ENCODE measurements around the gene NKPD1.

The NKPD1 gene

DNA sequence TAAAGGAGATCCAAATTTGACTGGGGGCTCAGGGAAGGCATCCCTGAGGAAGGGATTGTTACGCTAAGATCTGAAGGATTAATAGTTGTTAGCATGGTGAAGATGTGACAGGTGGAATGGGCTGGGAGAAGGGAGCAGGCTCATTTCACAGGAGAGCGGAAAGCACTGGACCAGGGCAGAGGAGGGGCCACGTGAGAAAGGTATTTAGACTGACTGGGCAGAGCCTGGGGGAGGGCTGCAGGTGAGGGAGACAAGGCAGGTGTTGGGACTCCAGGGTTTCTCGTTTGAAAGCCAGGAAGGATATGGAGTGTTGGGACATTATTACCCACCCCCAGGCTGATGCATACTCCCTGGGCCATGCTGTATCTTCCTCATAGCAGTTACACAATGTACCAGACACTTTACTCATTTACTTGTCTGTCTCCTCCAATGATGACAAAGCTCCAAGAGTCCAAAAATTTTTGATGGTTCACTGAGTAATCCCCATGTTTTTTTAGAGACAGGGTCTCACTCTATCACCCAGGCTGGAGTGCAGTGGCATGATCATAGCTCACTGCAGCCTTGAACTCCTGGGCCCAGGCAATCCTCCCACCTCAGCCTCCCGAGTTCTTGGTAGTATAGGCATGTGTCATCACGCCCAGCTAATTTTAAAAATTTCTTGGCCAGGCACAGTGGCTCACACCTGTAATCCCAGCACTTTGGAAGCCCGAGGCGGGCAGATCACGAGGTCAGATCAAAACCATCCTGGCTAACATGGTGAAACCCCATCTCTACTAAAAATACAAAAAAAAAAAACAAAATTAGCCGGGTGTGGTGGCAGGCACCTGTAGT lies 14.9 kb upstream of the NKPD1 start:
- DNase-seq (ENCODE audit: low read depth in 2 of 2): no peak

DNA sequence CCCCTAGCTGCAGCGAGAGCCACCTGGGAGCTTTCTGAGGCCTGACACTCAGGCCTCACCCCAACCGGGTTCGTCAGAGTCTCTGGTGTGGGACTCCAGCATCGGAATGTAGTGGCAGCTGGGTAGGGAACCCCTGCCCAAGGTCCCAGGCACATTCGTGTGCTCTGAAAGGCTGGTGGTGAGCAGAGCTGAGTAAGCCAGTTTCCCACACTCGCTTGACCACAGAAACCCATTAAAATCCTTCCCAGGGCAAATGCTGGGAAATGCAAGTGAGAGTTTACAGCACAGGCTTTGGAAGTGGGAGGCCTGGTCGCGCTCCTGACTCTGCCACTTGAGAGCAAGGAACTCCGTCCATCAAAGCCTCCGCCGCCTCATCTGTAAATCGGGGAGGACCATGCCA lies 13.0 kb upstream of the NKPD1 start:
- no peak for DNase-seq (ENCODE audit: low read depth in 2 of 2)

DNA sequence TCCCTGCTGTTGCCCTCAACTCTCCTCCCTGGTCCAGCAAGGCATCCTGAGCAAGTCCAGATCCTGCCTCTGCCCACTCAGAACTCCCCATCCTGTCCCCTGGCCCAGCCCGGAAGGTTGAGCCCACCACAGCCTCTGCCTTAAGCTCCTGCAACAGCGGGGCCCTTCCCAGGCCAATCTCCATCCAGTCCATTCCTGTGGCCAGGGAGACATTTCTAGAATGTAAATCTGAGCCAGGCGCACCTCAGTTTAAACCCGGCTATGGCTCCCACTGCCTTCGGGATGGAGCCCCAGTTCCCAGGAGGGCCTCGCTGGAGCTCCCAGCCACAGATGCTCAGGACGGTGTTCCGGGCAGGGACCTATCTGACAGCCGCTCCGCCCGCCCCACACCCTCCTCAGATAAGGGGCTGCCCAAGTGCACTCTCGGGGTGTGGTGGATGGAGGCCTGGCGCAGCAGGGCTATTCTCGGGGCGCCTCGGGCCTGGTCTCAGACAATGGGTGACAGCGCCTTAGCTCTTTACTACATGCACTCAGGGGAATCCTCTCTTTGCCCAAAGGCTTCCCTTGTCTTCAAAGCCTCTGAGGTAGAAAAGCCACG lies 11.9 kb upstream of the NKPD1 start:
- DNase-seq (ENCODE audit: low read depth in 2 of 2): no peak

DNA sequence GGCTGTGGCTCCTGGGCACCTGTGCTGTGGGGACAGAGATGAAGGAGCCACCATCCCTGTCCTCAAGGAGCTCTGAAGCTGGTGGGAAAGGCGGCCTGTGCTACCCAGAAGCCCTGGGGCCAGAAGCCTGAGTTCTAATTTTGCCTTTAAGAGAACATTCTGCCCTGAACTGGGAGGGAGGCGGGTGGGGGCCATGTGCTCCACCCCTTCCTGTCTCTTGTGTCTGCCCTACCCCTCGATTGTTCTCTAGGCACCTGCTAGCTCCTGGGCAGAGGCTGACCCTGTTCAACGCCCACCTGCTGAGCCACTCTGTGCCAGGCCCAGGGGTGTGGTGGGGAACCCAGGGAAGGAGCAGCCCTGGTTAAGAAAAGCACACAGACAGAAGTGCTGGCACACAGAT lies 11.4 kb upstream of the NKPD1 start:
- no peak for DNase-seq (ENCODE audit: low read depth in 2 of 2)

DNA sequence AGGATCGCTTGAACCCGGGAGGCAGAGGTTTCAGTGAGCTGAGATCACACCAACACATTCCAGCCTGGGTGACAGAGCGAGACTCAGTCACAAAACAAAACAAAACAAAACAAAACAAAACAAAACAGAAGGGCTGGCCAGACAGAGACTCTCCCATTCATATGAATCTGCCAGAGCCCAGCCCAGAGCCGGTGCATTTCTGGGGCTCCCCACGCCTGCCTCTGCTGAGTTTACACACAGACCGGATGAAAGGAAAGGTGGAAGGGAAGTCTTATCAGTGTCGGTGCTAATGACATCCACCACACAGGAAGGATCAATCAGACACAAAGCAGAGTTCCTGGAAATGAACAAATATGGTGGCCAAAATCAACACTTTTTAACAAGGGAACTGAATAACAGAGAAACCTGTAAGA lies 10.4 kb upstream of the NKPD1 start:
- DNase-seq (ENCODE audit: low read depth in 2 of 2): no peak

DNA sequence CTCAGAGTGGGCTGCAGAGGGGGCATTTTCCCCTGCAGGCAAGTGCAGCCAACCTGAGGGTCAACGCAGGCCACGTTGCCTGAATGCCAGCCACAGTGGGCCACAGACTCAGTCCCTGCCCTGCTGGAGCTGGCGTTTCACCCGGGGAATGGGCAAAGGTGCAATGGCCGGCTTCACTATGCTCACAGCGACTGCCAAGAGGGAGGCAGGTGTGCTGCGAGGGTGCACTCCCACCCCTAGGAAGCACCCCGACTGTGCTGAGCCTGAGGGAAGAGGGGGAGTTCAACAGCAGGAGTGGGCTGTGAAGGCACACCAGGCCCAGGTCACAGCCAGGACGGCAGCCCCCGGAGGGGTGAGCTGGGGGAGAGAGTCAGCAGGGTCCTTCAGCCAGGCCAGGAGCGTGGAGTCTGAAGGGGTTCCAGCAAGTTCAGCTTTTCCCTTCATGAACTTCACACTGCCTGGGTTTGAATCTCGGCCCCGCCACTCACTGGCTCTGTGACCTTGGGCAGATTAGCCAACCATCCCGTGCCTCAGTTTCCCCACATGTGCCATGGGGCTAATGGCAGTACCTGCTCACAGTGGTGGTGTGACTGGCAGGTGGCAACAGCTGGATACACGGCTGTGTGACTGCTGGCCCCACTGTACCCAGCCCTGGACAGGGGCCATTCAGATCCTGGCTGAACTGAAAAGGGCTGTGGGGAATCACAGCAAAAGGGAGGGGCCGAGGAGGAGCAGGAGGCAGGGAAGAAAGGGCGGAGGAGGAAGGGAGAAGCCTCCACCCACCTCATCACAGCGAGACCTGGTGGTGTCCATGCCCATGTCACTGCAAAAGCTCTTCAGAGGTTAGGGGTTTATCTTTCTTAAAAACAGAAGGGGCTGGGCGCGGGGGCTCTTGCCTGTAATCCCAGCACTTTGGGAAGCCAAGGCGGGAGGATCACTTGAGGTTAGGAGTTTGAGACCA lies 9.6 kb upstream of the NKPD1 start:
- no peak for DNase-seq (ENCODE audit: low read depth in 2 of 2)

DNA sequence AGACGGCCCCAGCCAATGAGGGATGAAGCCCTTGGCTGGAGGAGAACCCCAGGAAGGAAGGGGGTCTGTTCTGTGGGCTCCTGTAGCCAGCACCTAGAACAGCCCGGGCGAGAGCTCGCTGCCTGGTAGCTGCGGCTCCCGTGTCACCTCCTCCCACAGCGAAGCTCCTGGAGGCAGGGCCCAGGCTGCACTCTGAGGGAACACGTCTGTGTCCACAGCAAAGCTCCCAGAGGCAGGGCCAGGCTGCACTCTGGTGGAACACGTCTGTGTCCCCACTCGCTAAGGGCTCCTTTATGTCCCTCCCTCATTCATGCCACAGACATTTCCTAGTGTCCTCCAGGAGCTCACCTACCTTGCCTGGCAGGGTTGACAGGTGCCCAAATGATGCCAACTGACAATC lies 8.8 kb upstream of the NKPD1 start:
- no peak for DNase-seq (ENCODE audit: low read depth in 2 of 2)

DNA sequence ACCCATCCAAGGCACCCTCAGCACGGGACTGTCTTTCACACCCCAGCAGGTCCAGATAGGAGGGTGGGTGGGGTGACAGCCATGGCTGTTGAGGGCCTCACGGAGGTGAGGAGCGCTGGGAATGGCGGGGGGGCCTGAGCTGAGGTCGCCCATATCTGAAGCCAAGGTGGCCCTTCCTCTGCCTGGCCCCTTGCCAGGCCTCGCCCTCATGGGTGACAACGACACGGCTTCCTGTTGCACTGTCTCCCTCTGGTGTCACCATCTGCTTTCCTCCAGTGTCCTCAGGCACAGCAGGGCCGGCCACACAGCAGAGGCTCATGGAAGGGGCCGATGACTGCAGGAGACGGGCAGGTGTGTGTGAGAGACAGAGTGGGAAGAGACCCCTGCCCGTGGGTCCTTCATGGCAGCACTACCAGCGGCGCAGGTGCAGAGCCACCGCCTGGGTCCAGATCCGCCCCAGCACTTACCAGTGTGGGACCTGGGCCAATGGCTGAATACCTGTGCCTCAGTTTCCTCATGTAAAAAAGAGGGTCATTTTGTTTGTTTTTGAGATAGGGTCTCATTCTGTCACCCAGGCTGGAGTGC lies 8.1 kb upstream of the NKPD1 start:
- no peak for DNase-seq (ENCODE audit: low read depth in 2 of 2)

DNA sequence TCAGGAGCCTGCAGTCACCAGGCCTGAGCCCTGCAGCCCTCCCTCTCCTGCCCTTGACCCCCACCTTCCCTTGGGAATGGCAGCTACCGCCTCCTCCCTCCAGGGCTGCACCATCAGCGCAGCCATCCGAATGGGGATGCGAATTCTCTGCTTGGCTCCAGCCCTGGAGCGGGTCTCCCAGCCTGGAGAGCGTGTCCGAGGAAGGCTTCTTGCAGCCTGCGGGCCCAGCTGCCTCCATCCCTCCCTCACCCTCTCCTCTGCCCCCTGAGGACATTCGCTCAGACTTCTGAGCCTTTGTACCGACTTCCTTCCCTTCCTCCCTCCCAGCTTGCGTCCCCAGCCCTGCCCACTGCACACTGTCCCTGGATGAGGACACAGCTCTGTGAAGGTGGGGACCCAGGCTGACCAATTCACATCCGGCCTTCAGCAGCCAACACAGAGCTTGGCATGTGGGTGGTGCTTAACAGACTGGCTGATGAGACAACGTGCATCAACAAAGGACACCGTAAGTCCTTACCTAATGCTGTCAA lies 6.0 kb upstream of the NKPD1 start:
- no peak for DNase-seq (ENCODE audit: low read depth in 2 of 2)

DNA sequence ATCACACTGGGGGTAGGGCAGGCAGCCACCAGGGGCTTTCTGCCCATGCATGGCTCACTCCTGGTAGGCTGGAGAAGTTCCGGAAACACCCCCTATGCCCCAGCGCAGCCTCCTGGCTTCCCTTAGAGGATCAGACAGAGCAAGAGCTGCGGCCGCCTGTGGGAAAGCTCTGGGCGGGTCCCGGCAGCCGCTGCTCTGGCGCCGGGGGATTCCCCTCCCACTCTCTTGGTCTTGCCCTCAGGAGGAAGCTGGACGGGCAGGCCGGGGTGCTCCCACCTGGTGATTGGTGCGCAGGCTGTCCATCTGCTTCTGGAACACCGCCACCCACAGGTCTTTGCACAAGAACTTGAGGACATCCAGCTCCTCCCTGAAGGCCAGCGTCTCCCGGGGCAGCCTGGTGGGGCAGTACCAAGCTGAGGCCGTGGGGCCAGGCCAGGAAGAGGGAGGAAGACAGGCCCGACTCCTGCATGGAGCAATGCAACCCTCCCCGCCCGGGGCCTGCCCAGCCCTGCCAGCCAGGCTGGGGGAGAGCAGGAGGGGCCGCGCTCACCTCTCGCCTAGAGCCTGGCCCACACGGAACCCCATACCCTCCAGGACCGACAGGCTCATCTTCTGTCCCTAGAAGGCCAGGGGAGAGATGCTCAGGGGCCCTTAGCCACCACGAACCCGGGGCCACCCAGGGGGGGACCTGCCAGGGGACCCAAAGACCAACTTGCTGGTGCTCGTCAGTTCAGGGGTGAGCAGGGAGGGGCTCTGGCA lies 4.0 kb upstream of the NKPD1 start:
- DNase-seq (ENCODE audit: low read depth in 2 of 2): no peak

DNA sequence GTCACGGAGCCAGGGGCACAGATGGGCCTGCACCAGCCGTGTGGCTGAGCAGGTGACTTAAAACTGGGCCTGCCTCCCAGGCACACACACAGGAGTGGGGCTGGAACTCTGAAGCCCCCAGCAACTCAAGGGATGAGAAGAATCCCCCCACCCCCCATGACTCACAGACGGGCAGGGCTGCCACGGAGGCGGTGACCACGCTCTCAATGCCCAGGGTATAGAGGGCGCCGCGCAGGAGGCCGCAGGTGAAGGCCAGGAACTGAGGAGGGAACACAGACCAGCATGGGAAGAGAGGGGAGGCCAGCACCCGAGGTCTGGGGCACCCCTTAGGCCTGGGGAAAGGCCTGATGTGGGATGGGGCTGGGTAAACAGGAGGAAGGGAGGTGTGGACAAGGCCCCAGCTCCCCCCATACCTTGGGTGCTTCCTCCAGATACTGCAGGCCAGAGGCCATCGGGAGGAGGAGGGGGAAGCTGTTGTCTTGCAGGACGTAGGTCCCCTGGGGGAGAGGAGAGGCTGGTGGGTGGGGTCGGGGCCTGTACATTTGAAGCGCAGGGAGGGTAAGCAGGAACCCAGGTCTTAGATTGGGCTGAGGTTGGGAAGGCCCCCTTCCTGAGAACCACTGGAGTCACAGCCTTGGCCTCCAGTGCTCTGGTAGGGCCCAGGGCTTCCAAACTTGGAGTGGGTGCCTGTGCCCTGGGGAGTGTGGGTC lies 3.1 kb upstream of the NKPD1 start:
- DNase-seq (ENCODE audit: low read depth in 2 of 2): no peak

DNA sequence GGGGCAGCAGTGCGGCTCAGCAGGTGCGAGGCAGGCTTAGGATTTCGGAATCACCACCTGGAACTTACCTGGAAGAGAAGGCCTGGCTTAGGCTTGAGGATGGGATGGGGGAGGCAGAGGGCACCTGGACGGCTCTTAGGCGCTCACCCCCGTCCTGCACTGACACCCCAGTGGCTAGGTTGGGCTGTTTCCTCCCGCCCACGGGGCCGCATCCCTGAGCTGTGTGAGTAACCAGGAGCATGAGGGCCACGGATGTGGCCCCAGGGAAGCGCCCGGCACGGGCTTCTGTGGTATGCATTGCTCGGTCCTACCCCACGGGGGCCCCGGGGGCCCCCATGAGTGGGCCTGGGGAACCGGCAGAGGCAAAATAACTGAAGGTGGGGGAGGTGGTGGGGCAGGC lies 2.4 kb upstream of the NKPD1 start:
- DNase-seq (ENCODE audit: low read depth in 2 of 2): no peak

DNA sequence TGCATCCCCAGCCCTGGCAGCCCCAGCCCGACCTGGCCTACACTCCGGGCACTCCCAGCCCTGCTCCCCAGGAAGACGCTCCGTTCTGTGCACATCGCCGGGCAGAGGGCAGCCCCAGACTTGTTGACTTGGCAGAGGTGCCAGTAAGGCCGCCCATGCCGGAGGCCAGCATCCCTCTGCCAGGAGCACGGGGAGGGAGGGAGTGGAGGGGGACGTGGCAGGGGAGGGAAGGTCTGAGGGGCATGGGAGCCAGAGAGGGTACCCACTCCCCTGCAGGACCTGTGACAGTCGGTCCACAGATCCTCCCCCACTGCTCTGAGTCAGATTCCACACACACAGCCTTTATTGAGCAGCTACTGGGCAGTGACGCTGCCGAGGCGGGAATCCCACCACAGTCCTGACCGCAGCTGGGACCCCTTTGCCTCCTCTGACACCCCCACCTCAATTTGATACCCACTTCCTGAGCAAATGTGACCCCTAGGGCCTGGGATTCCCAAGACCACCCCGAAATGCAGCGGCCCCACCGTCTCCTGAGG lies 1.9 kb upstream of the NKPD1 start:
- DNase-seq (ENCODE audit: low read depth in 2 of 2): no peak

DNA sequence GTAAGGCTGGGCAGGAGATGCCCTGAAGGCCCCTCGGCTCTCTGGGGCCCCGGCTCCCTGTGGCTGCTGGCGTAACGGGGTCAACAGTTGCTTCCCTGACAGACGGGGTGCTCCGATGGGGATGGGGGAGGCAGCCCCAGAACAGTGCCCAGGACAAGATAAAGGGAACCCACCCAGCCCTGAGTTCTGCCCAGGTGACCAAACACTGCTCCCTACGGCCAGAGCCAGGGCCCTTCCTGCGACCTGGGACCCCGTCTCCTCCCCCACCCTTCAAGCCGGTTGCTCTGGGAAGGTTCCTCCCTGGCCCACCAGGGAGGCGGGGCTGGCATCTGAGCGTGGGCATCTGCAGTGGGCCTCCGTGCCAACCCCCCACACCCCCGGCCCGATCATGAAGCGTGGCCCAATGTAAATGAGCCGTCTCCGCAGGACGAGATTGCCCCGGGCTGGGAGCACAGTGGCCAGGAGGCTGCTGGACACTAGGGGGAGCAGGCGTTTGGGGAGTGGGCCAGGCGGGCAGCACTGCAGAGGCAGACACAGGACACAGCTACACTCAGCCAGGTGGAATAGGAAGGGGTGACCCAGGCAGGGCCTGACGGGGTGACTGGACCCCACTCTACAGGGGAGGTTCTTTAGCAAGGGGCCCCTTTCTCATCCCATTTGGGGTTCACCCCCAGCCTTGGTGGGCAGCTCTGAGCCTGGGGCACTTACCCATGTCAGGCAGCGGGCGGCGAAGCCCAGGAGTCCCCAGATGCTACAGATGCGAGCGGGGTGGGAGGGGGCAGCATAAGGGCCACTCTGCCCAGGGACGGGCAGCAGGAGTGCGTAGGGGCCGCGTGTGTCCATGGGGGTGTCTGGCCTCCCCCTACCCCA lies 1.2 kb upstream of the NKPD1 start:
- DNase-seq (ENCODE audit: low read depth in 2 of 2): no peak

DNA sequence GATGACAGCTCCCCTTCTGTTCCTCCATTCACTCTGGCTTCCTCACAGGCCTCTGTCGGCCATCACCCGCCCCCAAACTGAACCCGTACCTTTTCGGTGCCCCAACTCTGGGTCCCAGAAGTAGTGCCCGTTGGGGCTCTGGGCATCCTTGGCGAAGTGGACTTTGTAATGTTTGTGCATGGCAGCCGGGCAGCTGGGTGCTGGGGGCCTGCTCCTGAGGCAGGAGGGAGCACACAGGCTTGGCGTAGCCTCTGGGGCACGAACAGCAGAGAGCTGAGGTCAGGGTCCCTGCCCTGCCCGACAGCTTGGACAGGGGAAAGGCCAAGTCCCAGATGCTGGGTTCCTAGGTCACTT lies 834 bp downstream of the NKPD1 start:
- no peak for DNase-seq (ENCODE audit: low read depth in 2 of 2)

DNA sequence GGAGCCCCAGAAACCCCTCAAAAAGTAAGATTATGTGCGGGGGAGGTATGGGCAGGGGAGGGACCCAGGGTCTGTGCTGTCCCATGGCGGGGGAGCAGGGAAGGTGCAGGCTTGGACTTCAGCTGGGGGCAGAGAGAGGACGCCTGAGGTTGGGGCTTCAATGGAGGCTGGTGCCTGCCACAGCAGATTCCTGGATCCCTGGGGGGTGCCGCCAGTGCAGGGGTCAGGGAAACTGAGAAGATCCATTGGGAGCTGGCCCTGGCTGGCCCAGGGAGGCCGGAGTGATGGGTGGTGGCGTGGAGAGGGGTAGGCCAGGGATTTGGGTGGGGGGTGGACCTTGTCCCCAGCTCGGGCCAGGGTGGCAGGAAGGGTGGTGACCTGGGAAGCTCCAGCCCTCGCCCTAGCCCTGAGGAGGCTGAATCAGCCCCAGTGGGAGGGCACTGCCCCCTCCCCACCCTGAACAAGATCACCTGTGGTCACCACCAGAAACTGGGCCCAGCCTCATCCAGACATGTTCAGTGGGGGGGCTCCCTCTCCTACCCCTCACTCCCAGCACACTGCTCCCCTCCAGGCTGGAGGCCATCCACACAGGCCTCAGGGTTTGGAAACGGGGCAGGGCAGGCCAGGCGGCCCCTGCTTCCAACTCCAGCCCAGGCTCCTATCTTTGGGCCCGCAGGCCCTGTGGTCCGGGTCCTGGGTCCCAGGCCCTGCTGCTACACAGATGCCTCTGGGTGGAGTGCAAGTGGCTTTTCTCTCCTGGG lies 1.4 kb downstream of the NKPD1 start:
- DNase-seq (ENCODE audit: low read depth in 2 of 2): no peak

DNA sequence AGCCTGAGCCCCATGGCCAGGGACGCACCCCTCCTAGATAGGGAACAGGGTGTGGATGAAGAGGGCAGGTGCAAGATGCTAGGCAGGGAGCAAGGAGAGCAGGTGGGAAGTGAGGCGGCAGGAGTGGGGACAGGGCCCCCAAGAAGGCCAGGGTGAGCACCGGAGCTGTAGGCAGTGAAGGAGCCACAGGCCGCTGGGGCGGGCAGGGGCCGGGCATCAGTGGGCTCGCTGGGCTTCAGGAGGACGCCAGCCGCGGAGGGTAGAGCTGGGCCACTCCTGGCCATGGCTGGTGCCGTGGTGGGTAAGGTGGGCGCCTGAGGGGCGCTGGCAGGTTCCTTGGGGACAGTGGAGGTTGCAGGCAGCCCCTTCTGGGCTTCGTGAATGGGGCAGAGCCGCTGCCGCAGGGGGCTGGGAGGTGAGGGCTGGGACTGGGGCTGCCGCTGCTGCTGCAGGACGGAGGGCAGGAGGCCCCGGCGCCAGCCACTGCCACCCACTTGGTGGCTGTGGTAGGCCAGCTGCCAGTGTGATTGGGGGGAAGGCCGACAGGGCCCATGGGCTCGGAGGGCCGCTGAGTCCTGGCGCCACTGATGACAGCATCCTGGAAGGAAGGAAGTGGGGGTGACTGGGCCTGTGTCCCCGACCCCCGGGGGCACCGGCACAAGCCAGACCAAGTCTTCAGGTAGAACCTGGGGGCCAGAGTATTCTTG lies 2.1 kb downstream of the NKPD1 start:
- no peak for DNase-seq (ENCODE audit: low read depth in 2 of 2)

DNA sequence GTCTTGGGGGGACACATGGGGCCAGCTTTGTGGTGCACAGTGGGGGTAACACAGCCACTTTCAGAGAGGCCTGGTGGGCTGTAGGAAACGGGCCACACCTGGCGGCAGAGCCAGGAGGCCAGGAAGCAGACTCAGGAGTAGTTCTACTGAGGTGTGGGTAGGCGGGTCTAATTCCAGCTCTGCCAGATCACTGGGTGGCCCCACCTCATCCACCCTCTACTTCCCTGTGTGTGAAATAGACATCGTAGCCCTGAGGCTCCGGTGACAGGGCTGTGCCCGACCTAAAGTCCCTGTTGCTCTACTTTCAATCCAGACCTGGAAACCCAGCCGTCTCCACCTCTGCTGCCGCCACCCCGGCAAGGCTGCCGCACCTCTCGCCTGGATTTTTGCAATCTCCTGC lies 4.0 kb downstream of the NKPD1 start:
- no peak for DNase-seq (ENCODE audit: low read depth in 2 of 2)

Measured in stimulated activated CD8-positive, alpha-beta memory T cell treated with anti-CD3 and anti-CD28 coated beads, Interleukin-2, amount 100 ng/mL, for 1 hour (primary cell).